ENCODE data around the gene PALM3.

PALM3 gene

GRCh38 chr19:14093117-14093823 lies 31.4 kb upstream of the PALM3 start:
- DNase-seq (ENCODE audit: extremely low read depth, low read depth) = no peak
- TF ChIP-seq, protein P1, sequence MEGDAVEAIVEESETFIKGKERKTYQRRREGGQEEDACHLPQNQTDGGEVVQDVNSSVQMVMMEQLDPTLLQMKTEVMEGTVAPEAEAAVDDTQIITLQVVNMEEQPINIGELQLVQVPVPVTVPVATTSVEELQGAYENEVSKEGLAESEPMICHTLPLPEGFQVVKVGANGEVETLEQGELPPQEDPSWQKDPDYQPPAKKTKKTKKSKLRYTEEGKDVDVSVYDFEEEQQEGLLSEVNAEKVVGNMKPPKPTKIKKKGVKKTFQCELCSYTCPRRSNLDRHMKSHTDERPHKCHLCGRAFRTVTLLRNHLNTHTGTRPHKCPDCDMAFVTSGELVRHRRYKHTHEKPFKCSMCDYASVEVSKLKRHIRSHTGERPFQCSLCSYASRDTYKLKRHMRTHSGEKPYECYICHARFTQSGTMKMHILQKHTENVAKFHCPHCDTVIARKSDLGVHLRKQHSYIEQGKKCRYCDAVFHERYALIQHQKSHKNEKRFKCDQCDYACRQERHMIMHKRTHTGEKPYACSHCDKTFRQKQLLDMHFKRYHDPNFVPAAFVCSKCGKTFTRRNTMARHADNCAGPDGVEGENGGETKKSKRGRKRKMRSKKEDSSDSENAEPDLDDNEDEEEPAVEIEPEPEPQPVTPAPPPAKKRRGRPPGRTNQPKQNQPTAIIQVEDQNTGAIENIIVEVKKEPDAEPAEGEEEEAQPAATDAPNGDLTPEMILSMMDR (IDR thresholded peaks at IDR 0.05; ENCODE audit: low read depth, low read length) = no peak

DNA sequence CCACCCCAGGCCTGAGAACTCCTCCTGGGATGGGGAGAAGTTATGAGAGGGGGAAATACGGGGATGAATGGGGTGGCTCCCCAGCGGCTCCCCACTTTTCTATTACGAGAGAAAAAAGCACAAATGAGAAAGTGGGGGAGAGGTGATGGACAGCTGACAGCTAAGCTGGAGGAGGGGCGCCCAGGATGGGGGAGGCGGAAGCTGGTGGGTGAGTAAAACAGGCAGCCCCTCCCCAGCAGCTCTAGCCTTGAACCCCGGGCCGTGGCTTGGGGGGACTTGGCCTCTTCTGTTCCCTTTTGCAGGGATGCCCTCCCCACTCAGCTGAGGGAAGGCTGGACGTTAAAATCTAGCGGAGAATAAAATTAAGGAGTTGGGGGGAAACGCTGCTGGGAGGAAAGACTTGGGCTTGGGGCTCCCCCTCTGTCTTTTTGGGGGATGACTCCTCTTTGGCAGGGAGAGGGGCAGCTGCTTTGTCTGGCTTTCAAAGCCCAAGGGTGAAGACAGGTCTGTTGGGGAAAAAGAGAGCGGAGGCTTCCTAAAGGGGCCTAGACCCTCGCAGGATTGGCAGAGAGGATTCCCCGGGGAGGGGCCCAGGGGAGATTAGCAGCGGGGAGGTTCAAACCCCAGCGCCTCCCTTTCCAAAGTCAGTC lies 30.1 kb upstream of the PALM3 start:
- TF ChIP-seq, protein P1 (IDR thresholded peaks at IDR 0.05; ENCODE audit: low read depth, low read length) = no peak
- no peak for DNase-seq (ENCODE audit: extremely low read depth, low read depth)

DNA sequence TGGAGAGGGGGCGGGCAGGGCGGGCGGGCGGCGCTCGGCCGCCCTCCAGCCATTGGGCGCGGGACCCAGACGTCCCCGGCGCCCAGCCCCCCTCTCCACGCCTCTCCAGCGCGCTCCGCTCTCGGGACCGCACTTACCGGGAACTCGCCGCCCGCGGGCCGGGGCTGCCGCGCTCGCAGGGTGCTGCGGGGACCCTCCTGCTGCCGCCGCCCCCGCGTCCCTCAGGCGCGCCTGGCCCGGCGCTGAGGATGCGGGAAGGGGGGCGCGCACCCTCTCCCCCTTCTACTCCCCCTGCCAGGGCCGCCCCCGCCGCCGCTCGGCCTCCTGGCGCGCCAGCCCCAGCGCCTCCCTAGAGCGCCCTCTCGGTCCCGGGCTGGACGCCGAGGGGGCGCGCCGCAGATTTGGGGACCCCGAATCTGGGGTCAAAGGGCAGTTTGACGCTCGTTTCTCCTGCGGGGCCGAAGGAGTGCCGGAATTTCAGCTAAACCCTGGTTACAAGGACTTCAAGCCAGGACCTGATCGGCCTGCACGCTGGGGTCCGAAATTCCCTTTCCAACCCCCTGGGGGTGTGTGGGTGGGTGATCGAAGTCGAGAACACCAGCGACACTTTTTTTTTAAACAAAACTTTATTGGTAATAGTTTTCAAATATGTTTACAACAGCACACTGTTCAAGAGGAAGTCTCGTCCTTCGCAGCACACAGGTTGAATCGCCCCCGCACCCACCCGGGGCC lies 29.4 kb upstream of the PALM3 start:
- DNase-seq (ENCODE audit: extremely low read depth, low read depth) = no peak
- TF ChIP-seq, protein P1 (IDR thresholded peaks at IDR 0.05; ENCODE audit: low read depth, low read length) = peak; percentile 24

DNA sequence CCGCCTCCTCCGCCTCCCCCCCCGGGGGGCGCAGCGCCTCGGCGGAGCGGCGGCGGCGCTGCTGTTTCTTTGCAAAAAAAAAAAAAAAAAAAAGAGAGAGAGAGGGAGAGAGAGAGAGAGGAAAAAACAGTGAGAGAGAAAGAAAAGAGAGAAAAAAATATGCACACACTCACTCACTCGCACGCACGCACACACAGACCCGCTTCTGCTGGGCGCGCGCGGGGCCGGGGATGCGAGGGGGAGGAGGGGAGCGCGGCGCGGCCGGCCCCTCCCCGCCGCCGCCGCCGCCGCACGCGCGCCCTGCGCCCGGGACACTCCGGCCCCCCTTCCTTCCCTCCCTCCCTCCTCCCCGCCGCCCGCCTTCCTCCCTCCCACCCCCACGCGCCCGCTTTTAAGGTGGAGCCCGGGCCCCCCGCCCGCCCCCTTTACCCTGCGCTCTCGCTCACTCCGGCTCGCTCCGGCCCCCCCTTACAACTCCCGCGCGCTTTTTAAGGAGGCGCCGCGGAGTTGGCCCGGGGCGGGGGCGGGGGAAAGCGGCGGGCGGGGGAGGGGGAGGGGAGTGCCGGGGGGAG lies 28.7 kb upstream of the PALM3 start, which contains the start of gene SAMD1:
Gene SAMD1 (minus strand): TSS at position 243 of the 572 bp plus-strand sequence.
- DNase-seq (ENCODE audit: extremely low read depth, low read depth) = peak; percentile 79
- TF ChIP-seq, protein P1 (IDR thresholded peaks at IDR 0.05; ENCODE audit: low read depth, low read length) = no peak

GRCh38 chr19:14089662-14090508 lies 28.0 kb upstream of the PALM3 start:
- TF ChIP-seq, protein P1 (IDR thresholded peaks at IDR 0.05; ENCODE audit: low read depth, low read length) = no peak; the same call in 1 of the 2 replicates
- DNase-seq (ENCODE audit: extremely low read depth, low read depth) = no peak

- no peak for DNase-seq (ENCODE audit: extremely low read depth, low read depth)
- TF ChIP-seq, protein P1 (IDR thresholded peaks at IDR 0.05; ENCODE audit: low read depth, low read length) = peak; percentile 2
Observed at GRCh38 chr19:14089412-14089661, 27.5 kb upstream of the PALM3 start.
